H1 (cell line): ENCODE results near the gene GAS2. TPM values are rescaled to one million over a fixed set of nuclear protein-coding genes. Genes with fewer than 3 reads are reported as not detected.

ENCODE experiments used
- CTBP2 ChIP-seq: IDR thresholded peaks from 2 replicates; pipeline ENCODE4 v1.7.0; 2011; ENCODE audit warnings: borderline replicate concordance, mild to moderate bottlenecking, moderate library complexity, mixed read lengths, low read length; ENCODE audit not compliant: insufficient read depth, insufficient read length
- KDM4A ChIP-seq: IDR thresholded peaks from one replicate; pipeline ENCODE4 v1.7.1; 2012; ENCODE audit warnings: low read depth, mild to moderate bottlenecking, moderate library complexity, low read length, inconsistent platforms; ENCODE audit not compliant: severe bottlenecking
- USF2 ChIP-seq: IDR thresholded peaks from 2 replicates; pipeline ENCODE4 v1.6.1; 2011; ENCODE audit warnings: low read length, improper control_type of control experiment
- polyA plus RNA-seq, 7 experiments: library from polyadenylated mRNA; depleted of rRNA in 3 of 7; stranded (reverse) in 5 of 7; unstranded in 2 of 7; fragments of >200 nt in 5 of 7; fragments of 200-250 nt in 2 of 7; gene quantifications; 1 replicate in 5 of 7; 2 replicates in 1 of 7; 4 replicates in 1 of 7; pipeline versions ENCODE4 v1.2.1 to v1.2.3, GENCODE V29; 2011 to 2013; ENCODE audit warnings: missing spikeins in 2 of 7, mixed read lengths in 2 of 7
- total RNA-seq: library from RNA; stranded (reverse); fragmentation: NEBNext Ultra II Directional; extraction: Animal tissue kit (Norgen Biotek cat#: 25700); gene quantifications from 2 replicates; pipeline ENCODE4 v1.2.1, GENCODE V29; 2021

Gene GAS2
- total and polyA plus RNA-seq, 2 of the 8 experiments (the other 6 are each of a cell fraction or from before 2014, with no cell fraction given) = 0.70 to 1.7 TPM

GRCh38 chr11:22769081-22769480 is 102.7 kb downstream of the GAS2 start (continued):
- TF ChIP-seq USF2 (no peak), KDM4A (no peak), CTBP2 (no peak)
